HG02981 (cell line): Measurements from ENCODE around the gene RBM3.

ENCODE experiments used
- ATAC-seq: cut with Tn5 transposase; IDR thresholded peaks from one replicate; pipeline ENCODE4 v1.9.1; 2021; ENCODE audit warnings: mild to moderate bottlenecking, moderate library complexity; ENCODE audit not compliant: unreplicated experiment

RBM3 gene

GRCh38 chrX:48616576-48616975 lies 42.3 kb downstream of the RBM3 start:
- ATAC-seq: no peak

- no peak for ATAC-seq
These were observed 43.5 kb downstream of the RBM3 start for GRCh38 chrX:48617542-48618340.

DNA sequence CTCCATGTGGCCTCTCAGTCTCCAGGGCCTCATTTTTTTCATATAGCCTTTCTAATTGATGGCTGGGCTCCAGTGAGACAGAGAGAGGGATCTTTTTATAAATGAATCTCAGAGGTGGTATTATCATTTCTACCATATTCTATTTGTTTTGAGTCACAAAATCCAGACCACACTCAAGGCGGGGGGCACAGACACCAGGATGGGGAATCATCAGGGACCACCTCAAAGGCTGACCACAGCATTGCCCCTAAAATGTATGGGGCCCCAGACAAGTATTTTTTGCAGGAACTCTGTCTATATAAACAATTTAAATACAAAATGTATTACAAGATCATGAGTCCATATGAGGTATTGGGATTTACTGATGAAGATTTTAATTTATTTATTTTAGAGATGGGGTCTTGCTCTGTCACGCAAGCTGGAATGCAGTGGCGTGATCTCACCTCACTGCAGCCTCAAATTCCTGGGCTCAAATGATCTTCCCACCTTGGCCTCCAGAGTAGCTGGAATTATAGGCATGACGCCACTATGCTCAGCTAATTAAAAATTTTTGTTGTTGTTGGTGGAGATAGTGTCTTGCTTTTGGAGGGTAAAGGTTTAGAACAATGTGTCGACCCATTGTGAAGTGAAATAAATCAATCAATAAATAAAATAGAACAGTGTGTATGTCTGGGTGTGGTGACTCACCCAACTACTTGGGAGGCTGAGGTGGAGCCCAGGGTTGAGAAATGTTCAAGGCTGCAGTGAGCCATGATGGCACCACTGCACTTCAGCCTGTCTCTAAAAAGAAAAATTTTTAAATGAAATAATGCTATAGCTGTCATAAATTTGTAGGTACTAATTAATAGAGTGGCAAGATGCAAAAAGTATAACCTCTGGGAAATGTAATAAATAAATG lies 52.4 kb downstream of the RBM3 start:
- no peak for ATAC-seq
